Measurements from ENCODE around the gene ZMYND10. TPM values are rescaled to one million over a fixed set of nuclear protein-coding genes. Genes with fewer than 3 reads are reported as not detected.
"Not testable (repeated sequence)": the region's sequence is repeated elsewhere in the genome, so short reads cannot be mapped to it uniquely, and the experiment has no call there.

ZMYND10 gene
- total RNA-seq, 1 donor from 2014 or later, result 0.13 TPM

DNA sequence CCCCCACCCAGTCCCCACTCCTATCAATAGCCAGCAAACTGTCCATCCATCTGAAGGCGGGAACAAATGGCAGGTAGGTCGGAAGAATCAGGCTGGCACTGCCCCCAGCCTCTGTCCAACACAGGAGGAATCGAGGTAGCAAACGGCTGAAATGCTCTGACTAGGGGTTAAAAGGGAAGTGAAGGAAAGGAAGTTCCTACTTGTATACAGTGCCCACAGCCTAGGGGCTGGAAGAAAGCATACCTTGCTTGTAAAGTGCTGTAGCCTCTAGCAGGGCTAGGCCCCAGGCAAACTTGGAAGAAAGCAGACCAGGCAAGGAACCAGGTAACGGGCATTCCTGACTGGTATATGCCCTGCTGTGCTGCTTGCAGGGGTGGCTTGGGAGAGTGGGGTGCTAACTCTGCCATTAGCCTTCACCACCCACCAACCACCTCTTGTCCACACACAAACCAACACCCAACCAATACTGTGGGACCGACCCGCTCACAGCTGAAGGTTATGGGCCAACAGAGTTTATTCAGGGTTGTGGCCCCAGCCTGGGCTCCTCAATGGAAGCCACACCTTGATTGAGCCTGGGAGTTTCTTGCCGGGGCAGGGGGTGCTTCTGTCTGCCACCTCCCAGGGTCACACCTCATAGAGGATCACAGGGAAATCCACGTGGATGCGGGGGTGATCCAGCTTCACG is 19.9 kb downstream of the ZMYND10 start:
- no peak for DNase-seq (ENCODE audit: low read depth, low spot score)

GRCh38 chr3:50325113-50325480 is 20.4 kb downstream of the ZMYND10 start:
- DNase-seq (ENCODE audit: low read depth, low spot score), result no peak

DNA sequence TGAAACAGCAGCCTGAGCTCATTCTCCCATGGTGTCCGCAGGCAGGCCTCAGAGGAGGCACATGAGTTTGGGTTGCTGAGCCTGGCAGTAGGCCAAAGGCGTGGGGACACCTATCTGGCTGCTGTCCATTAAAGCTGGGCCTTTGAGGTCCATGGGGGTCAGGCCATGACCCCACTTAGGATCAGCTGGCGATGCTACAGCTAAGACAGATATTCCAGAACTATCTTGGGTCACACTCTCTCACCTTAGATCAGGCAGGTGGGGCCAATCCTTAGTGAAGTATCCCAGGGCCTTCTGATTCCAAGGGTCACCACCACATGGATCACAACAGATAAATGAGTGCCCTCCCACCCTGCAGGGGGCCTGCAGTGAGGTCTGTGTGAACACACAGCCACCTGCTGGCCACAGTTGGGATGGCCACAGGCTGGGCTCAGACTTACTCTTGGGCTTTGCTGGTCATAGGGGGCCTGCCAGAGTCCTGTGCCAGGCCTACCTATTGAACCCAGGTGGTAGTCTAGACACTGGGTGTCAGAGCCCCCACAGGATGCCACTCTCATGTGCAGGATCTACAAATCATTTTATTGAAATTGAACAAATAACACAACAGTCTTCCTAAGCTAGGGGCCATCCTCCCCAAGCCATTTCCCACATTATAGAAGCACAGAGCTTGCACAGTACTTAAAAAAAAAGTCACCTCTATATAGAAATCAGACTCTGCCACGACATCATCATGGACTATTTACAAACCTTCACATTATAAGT is 21.0 kb downstream of the ZMYND10 start:
- DNase-seq (ENCODE audit: low read depth, low spot score), result peak; percentile 52

GRCh38 chr3:50323614-50324199 is 21.8 kb downstream of the ZMYND10 start:
- DNase-seq (ENCODE audit: low read depth, low spot score), result peak; percentile 73

DNA sequence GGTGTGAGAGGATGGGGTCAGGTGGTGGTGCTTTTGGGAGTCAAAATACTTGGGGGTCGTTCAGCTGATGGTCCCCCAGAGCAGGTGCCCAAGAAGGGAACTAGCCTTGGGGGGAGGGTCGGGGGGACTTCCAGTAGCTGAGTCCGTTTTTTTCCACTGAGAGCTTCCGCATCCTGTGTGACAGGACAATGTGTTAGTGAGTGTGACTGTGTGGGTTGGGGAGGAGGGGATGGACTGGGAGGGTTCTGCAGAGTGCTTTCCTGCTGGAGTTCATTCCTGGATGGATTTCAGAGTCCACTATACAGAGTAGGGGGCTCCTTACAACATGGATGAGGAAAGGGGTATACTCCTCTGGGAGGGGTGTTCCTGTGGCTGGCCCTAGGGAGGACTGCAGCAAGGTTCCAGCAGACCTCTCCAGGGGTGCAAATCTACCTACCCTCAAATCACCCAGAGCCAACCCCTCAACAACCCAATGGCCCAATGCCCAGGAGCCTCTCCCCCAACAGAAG is 22.4 kb downstream of the ZMYND10 start:
- DNase-seq (ENCODE audit: low read depth, low spot score), result peak; percentile 59

DNA sequence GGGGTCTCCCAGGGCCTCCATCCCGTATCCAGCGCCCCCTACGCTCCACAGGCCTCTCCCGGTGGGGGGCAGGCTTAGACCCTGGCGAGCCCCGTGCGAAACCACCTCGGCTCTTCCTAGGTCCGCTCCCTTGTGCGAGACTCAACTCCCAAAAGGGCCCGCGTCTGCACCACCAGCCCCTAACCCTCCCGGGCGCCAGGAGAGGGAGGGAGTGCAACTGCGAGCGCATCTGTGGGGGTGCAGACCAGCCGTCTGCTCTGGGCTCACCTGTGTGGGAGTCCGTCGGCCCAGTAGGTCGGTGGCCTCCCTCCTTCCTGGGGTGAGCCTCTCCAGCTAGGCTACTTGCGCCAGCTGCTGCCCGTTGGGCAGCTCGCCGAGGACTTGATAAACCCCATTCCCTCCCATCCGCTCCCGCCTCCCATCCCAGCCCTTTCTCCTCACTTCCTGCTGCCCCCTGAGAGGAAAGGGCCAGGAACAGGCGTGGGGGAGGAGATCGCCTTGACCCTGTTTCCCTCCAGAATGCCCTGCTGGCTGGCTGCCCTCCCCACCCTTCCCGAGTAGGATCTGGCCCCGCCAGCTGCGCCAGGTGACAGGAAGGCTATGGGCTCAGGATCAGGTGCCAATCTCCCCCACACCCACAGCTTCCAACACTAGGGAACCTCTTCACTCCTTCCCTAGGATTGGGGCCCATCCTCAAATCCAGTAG is 23.0 kb downstream of the ZMYND10 start, which contains the start of gene HYAL2:
HYAL2 (minus strand) TSS at position 360 of the 706 bp plus-strand sequence. CDS start 2,256 bp downstream, outside the sequence.
- peak; percentile 48 for DNase-seq (ENCODE audit: low read depth, low spot score)

GRCh38 chr3:50322115-50322385 is 23.5 kb downstream of the ZMYND10 start:
- DNase-seq (ENCODE audit: low read depth, low spot score), result no peak

- DNase-seq (ENCODE audit: low read depth, low spot score), result peak; percentile 60
These were observed 24.0 kb downstream of the ZMYND10 start for GRCh38 chr3:50321336-50322114.

DNA sequence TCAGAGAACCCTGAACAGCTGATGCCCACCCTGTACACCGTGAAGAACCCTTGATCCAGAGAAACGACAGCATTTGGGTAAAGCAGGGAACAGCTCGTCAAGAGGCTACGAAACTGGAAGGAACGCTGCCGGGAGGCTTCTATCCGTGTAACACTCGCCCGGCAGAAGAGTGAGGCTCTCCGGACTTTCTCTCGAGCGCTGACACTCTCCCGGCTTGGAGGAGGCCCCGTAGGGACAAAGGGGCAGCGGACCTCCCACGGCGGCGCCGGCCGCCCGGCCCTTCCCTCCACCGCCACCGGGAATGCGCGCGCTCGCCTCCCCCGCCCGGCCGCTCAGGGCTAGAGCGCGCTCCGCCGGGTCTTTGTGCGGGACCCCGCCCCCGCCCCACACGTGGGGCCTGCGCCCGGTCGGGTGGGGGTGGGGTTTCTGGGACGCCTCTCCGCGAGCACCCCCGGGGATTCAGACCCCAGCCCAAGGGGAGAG is 24.6 kb downstream of the ZMYND10 start:
- no peak for DNase-seq (ENCODE audit: low read depth, low spot score)

- DNase-seq (ENCODE audit: low read depth, low spot score), result no peak
These were observed 25.5 kb downstream of the ZMYND10 start for GRCh38 chr3:50319894-50320625.

GRCh38 chr3:50319181-50319893 is 26.2 kb downstream of the ZMYND10 start:
- no peak for DNase-seq (ENCODE audit: low read depth, low spot score)

DNA sequence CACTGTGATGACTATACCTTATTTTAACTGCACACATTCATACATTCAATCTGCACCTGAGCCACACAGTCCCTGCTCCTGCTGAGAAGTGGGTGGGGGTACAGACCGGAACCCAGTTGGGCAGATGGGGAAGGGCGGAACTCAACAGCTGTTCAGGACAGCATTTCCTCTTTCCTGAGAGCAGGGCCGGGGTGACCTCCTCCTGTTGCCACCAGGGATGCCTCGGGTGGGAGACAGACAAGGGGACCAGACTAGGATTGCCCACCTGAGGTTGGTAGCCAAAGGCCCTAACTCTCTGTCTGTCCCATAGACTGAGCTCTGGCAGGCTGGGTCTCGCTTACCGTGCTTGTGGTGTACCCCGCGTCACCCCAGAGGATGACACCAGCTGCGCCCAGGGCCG is 26.9 kb downstream of the ZMYND10 start:
- DNase-seq (ENCODE audit: low read depth, low spot score), result no peak

DNA sequence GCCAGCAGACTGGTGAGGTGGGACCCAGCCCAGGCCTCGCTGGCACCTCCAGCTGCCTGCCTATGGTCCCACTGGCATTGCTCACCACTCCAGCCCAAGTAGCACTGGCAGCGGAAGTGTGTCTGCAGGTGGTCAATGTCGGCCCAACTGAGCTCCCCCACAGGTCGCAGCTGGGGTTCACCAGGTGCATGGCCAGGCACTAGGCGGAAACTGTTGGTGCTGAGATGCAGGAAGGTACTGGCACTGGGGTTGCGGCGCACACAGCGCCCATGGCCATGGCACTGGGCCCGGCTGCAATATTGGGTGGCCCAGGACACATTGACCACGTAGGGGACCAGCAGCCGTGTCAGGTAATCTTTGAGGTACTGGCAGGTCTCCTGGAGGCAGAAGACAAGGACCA is 27.4 kb downstream of the ZMYND10 start:
- no peak for DNase-seq (ENCODE audit: low read depth, low spot score)

DNA sequence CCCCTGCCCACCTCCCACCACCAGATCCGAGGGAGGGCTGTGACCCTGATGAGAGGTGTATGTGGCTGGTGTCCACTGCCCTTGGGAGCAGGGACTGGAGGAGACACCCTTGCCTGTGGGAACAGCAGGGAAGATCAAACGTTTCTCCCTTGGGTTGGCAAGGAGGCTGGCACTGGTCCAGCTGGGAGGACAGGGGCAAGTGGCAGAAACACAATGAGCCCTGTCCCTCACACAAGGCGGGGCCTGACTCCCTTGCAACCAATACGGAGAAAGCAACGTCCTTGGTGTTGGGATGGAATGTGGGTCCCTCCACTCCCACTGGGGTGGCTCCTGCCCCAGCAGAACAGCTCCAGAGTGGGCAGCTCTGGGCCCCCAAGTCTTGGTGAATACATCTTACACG is 28.2 kb downstream of the ZMYND10 start:
- DNase-seq (ENCODE audit: low read depth, low spot score), result no peak

GRCh38 chr3:50316657-50317242 is 28.8 kb downstream of the ZMYND10 start:
- no peak for DNase-seq (ENCODE audit: low read depth, low spot score)

DNA sequence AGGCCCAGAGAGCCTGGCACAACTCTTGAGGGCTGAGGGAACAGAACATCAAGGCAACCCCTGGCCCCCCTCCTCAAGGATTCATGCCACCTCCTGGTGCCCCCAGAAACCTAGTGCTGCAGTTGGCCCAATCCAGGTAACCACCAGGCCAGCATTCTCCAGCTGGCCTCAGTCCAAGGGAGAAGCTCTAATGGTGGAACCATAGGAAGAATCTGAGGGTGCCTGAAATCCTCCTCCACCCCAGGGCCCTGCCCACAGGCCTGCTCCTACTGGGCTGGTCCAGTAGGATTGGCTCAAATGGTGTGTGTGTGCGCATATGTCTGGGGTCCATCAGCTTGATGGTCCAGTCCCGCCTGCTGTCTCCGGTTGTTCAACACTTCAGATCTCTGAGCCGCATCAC is 30.7 kb downstream of the ZMYND10 start:
- DNase-seq (ENCODE audit: low read depth, low spot score), result no peak

- no peak for DNase-seq (ENCODE audit: low read depth, low spot score)
These were observed 31.2 kb downstream of the ZMYND10 start for GRCh38 chr3:50314342-50314741.

GRCh38 chr3:50312041-50312440 is 33.5 kb downstream of the ZMYND10 start:
- DNase-seq (ENCODE audit: low read depth, low spot score), result not testable (repeated sequence)

DNA sequence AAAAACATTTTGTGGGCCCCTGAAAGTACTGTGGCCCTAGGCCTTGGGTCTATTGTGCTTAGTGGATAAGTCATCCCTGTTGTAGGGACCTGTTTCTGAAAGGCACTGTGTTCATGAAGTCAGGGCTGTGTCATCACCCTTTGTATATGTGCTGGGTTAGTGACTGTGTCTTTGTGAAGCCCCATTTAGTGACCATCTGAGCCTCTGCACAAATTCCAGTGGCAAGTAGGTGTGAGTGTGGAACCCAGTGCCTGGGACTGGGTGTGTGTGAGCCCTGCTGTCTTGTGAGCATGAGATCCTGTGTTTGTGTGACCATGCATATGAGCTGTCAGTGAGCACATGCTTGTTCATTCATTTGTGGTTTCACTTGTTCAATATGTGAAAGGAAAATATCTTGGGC is 40.9 kb downstream of the ZMYND10 start:
- DNase-seq (ENCODE audit: low read depth, low spot score), result no peak

Measured in pulmonary artery endothelial cell (primary cell).